ENCODE data around the gene MYO1E.

- TF ChIP-seq POLR2A (IDR thresholded peaks at IDR 0.05; ENCODE audit: low read depth, low read length): no peak
- TF ChIP-seq POLR2AphosphoS5 (IDR thresholded peaks at IDR 0.05; ENCODE audit: low read depth, low read length): no peak
- TF ChIP-seq PAX5 (IDR thresholded peaks at IDR 0.05; ENCODE audit: insufficient read depth, low read length, severe bottlenecking): no peak
- TF ChIP-seq TAF1 (IDR thresholded peaks at IDR 0.05; ENCODE audit: low read depth, low read length): no peak
- TF ChIP-seq SPI1 (IDR thresholded peaks at IDR 0.05; ENCODE audit: low read depth, low read length): peak; percentile 19; the same call in 1 of the 2 replicates
- no peak for TF ChIP-seq POU2F2 (IDR thresholded peaks at IDR 0.05; ENCODE audit: low read depth, low read length)
These were observed 46.5 kb upstream of the MYO1E start for GRCh38 chr15:59419170-59419569.
